PC-9 (cell line): ENCODE data around the gene NR2F1-AS1.
"Not testable (repeated sequence)": the region's sequence is repeated elsewhere in the genome, so short reads cannot be mapped to it uniquely, and the experiment has no call there.

Experiments used
- EZH2 ChIP-seq: fragments of 200-600 bp; sonication (generic); IDR thresholded peaks from 2 replicates; pipeline ENCODE4 v1.8.0; 2017; ENCODE audit warnings: antibody characterized with exemption, low read depth
- TF ChIP-seq, protein P1 (sequence below): fragments of 200-600 bp; sonication (generic); conservative IDR thresholded peaks from 2 replicates; pipeline ENCODE4 v1.6.1; 2017; ENCODE audit warnings: mixed run types, antibody characterized with exemption, mild to moderate bottlenecking, moderate library complexity

DNA sequence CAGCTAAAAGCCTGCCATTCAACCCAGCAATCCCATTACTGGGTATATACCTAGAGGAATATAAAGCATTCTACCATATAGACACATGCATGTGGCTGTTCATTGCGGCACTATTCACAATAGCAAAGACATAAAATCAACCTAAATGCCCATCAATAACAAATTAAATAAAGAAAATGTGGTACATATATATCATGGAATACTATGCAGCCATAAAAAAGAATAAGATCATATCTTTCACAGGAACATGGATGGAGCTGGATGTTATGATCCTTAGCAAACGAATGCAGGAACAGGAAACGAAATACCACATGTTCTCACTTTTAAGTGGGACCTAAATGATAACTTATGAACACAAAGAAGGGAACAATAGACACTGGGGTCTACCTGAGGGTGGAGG is 59.2 kb downstream of the NR2F1-AS1 start:
- TF ChIP-seq, protein P1, sequence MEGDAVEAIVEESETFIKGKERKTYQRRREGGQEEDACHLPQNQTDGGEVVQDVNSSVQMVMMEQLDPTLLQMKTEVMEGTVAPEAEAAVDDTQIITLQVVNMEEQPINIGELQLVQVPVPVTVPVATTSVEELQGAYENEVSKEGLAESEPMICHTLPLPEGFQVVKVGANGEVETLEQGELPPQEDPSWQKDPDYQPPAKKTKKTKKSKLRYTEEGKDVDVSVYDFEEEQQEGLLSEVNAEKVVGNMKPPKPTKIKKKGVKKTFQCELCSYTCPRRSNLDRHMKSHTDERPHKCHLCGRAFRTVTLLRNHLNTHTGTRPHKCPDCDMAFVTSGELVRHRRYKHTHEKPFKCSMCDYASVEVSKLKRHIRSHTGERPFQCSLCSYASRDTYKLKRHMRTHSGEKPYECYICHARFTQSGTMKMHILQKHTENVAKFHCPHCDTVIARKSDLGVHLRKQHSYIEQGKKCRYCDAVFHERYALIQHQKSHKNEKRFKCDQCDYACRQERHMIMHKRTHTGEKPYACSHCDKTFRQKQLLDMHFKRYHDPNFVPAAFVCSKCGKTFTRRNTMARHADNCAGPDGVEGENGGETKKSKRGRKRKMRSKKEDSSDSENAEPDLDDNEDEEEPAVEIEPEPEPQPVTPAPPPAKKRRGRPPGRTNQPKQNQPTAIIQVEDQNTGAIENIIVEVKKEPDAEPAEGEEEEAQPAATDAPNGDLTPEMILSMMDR, result not testable (repeated sequence)
- not testable (repeated sequence) for TF ChIP-seq EZH2
